RWPE2 (cell line): ENCODE data around the gene CEACAM19.
"Not testable (repeated sequence)": the region's sequence is repeated elsewhere in the genome, so short reads cannot be mapped to it uniquely, and the experiment has no call there.

Source experiments
- ATAC-seq: fragments of 200-7000 bp; cut with Tn5 transposase; 3 replicates; pipeline ENCODE4 v1.9.1; 2021; ENCODE audit warnings: low read depth
- DNase-seq: peaks from one replicate; pipeline ENCODE4 v3.0.0-alpha.2; 2020; ENCODE audit warnings: low spot score
- H3K27ac ChIP-seq: fragments of 450-650 bp; 2 replicates; pipeline ENCODE4 v1.5.1; 2017; ENCODE audit warnings: mild to moderate bottlenecking; ENCODE audit not compliant: poor library complexity, severe bottlenecking
- H3K27me3 ChIP-seq: fragments of 250-450 bp; sonication (Bioruptor Pico); 2 replicates; pipeline ENCODE4 v1.5.1; 2021; ENCODE audit warnings: mild to moderate bottlenecking, moderate library complexity; ENCODE audit not compliant: insufficient read depth, poor library complexity, severe bottlenecking
- H3K36me3 ChIP-seq: fragments of 250-450 bp; sonication (Bioruptor Pico); 2 replicates; pipeline ENCODE4 v1.5.1; 2020; ENCODE audit warnings: low read depth, mild to moderate bottlenecking, moderate library complexity
- H3K4me1 ChIP-seq: fragments of 250-450 bp; sonication (Bioruptor Pico); 2 replicates; pipeline ENCODE4 v1.5.1; 2021; ENCODE audit warnings: mild to moderate bottlenecking, moderate library complexity; ENCODE audit not compliant: insufficient read depth, poor library complexity, severe bottlenecking
- H3K4me3 ChIP-seq: fragments of 250-450 bp; sonication (Bioruptor Pico); 2 replicates; pipeline ENCODE4 v1.5.1; 2021; ENCODE audit warnings: mild to moderate bottlenecking, moderate library complexity; ENCODE audit not compliant: severe bottlenecking
- H3K9me3 ChIP-seq: fragments of 250-450 bp; sonication (Bioruptor Pico); 2 replicates; pipeline ENCODE4 v1.5.1; 2021; ENCODE audit warnings: mild to moderate bottlenecking, moderate library complexity; ENCODE audit not compliant: severe bottlenecking
- CTCF ChIP-seq: fragments of 450-650 bp; IDR thresholded peaks from one replicate; pipeline ENCODE4 v1.5.1; 2017; ENCODE audit warnings: mild to moderate bottlenecking, moderate library complexity; ENCODE audit not compliant: poor library complexity, severe bottlenecking

CEACAM19 gene

GRCh38 chr19:44705502-44706010 is 34.3 kb downstream of the CEACAM19 start:
- ATAC-seq = no peak
- Histone ChIP-seq H3K4me1 (no peaks in the 10 kb centered on the region), H3K36me3 (no peaks in the 10 kb centered on the region), H3K4me3 (no peak overlapping the region), H3K9me3 (no peaks in the 10 kb centered on the region), H3K27ac (no peak overlapping the region), H3K27me3 (no peaks in the 10 kb centered on the region)
- TF ChIP-seq CTCF = no peak
- no peak for DNase-seq

GRCh38 chr19:44706506-44707236 is 35.4 kb downstream of the CEACAM19 start:
- Histone ChIP-seq H3K9me3 (no peaks in the 10 kb centered on the region), H3K36me3 (no peaks in the 10 kb centered on the region), H3K4me3 (no peak overlapping the region), H3K4me1 (no peaks in the 10 kb centered on the region), H3K27me3 (no peaks in the 10 kb centered on the region), H3K27ac (no peak overlapping the region)
- TF ChIP-seq CTCF = no peak
- no peak for DNase-seq
- ATAC-seq = no peak

DNA sequence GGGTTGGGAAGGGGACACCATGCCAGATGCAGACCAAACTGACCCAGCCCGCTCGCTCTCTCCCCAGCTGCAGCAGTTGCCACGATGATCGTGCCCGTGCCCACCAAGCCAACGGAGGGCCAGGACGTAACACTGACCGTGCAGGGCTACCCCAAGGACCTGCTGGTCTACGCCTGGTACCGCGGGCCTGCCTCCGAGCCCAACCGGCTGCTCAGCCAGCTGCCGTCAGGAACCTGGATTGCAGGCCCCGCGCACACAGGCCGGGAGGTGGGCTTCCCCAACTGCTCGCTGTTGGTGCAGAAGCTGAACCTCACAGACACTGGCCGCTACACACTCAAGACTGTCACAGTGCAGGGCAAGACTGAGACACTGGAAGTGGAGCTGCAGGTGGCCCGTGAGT is 36.5 kb downstream of the CEACAM19 start:
- DNase-seq (no peak), ATAC-seq (no peak)
- no peak for TF ChIP-seq CTCF
- H3K4me3 ChIP-seq = no peak overlapping the region
- H3K27me3 ChIP-seq = no peaks in the 10 kb centered on the region
- no peak overlapping the region for H3K27ac ChIP-seq
- H3K4me1 ChIP-seq = no peaks in the 10 kb centered on the region
- H3K9me3 ChIP-seq = no peaks in the 10 kb centered on the region
- no peaks in the 10 kb centered on the region for H3K36me3 ChIP-seq

DNA sequence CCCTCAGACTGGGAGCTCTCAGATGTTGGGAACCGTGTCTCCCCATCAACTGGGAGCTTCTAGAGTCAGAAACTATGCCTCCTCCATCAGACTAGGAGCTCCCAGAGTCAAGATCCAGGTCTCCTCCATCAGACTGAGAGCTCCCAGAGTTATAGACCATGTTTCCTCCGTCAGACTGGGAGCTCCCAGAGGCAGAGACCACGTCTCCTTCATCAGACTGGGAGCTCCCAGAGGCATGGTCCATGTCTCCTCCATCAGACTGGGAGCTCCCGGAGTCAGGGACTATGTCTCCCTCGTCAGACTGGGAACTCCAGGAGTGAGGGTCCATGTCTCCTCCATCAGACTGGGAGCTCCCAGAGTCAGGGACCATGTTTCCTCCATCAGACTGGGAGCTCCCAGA is 37.7 kb downstream of the CEACAM19 start:
- no peak for ATAC-seq
- TF ChIP-seq CTCF = no peak
- H3K27ac ChIP-seq = no peak overlapping the region
- H3K27me3 ChIP-seq = no peaks in the 10 kb centered on the region
- no peaks in the 10 kb centered on the region for H3K9me3 ChIP-seq
- H3K36me3 ChIP-seq = no peaks in the 10 kb centered on the region
- DNase-seq = no peak
- no peak overlapping the region for H3K4me3 ChIP-seq
- no peaks in the 10 kb centered on the region for H3K4me1 ChIP-seq

- not testable (repeated sequence) for DNase-seq, H3K36me3 ChIP-seq, H3K9me3 ChIP-seq, H3K27me3 ChIP-seq, H3K4me1 ChIP-seq, ATAC-seq, H3K4me3 ChIP-seq, H3K27ac ChIP-seq
Measured at GRCh38 chr19:44709434-44710266, 38.4 kb downstream of the CEACAM19 start.
